Adrenal gland (tissue), 5 donors: ENCODE results near the gene CRYGA.
"Not testable (repeated sequence)": the region's sequence is repeated elsewhere in the genome, so short reads cannot be mapped to it uniquely, and the experiment has no call there.

Experiments
- CTCF ChIP-seq, 6 experiments: fragments of 450-650 bp in 4 of 6; fragments of 200-600 bp in 2 of 6; sonication (generic) in 1 of 6; IDR thresholded peaks; 1 replicate in 5 of 6; 2 replicates in 1 of 6; pipeline versions ENCODE4 v1.5.1 to v1.8.0; 2016 to 2021; ENCODE audit warnings: antibody characterized with exemption in 6 of 6, mild to moderate bottlenecking in 2 of 6, moderate library complexity in 1 of 6
- POLR2A ChIP-seq, 2 donors: fragments of 450-650 bp; IDR thresholded peaks; one replicate each; pipeline ENCODE4 v1.6.1; 2017; ENCODE audit warnings: antibody characterized with exemption in 2 of 2, mild to moderate bottlenecking in 2 of 2, moderate library complexity in 1 of 2
- donor health status: DM: no; HTN: no; CAD: no.

- TF ChIP-seq CTCF, POLR2A (IDR thresholded peaks at IDR 0.05): not testable (repeated sequence)
Observed at GRCh38 chr2:208117390-208117789, 46.0 kb downstream of the CRYGA start.
